GM19043 (cell line): Measurements from ENCODE around the gene TMPRSS11E.
A peak's percentile ranks its signal among the peaks of the same experiment; 100 is the strongest.
"Not testable (repeated sequence)": the region's sequence is repeated elsewhere in the genome, so short reads cannot be mapped to it uniquely, and the experiment has no call there.

ENCODE experiments used
- ATAC-seq: cut with Tn5 transposase; IDR thresholded peaks from one replicate; pipeline ENCODE4 v1.9.1; 2021; ENCODE audit warnings: low read depth; ENCODE audit not compliant: unreplicated experiment

Gene TMPRSS11E

DNA sequence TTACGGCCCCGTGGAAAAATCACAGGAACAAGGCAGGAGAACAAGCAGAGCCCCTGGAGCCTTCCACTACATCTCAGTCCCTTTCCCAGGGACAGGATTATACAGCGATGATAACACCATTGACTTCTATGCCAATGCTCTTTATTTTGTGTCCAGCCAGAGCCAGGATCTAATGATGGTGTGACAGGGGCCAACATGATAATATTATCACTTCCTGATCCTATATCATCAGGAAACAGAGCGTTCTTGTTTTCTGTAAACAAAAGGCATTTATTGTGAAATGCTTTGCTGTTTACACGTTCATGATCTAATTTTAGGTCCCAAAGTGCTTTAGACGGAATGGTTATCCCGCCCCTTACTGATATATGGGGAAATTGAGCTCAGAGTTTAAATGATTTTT is 12.8 kb downstream of the TMPRSS11E start:
- ATAC-seq: no peak

DNA sequence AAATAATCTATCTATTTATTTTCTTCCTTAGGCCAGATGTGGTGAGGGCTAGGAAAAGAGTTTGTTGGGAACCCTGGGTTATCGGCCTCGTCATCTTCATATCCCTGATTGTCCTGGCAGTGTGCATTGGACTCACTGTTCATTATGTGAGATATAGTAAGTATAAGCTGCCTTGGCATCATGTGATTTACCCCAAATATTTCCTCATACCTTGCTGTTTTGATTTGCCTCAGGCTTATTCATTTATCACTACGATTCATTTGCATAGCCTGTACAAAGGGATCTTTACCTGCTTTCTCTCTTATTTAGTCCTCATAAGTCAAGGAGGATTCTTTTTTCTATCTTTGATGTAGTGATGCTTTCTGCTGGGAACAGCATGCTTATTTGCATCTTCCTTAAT is 14.5 kb downstream of the TMPRSS11E start:
- no peak for ATAC-seq

DNA sequence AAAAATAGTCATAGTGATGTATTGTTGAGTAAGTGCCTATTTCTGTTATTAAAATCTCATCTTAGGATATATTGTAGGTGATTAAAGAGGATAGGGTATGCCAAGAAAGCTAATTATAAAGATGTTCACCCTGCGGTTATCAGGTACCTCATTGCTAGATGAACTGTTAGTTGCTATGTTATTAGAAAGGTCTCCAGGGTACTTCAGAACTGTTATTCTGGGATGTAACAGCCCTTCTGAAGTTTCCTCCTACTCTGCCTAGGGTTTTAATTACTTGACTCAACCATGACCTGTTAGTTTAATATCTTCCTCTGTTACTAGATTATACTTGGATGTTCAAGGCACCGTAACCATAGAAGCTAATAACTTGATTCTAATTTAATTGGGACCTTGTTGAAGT is 15.4 kb downstream of the TMPRSS11E start:
- ATAC-seq: no peak

DNA sequence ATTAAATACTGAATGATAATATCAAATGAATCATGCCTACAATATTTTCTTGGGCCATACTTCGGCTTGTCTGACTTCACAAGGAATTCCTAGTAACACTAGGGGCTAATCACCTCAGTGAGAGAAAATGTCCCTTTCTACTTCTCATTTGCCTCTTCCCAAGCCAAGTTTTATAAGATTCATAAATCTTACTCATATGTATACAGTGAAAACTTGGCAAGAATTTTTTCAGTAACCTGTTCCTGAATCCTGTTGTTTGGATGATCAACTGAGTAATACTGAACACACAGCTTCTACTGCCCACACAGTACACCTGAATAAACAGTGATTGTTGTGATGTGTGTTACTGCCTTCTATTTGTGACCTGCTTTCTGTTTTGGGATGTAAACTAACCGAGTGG is 16.5 kb downstream of the TMPRSS11E start:
- ATAC-seq: no peak

DNA sequence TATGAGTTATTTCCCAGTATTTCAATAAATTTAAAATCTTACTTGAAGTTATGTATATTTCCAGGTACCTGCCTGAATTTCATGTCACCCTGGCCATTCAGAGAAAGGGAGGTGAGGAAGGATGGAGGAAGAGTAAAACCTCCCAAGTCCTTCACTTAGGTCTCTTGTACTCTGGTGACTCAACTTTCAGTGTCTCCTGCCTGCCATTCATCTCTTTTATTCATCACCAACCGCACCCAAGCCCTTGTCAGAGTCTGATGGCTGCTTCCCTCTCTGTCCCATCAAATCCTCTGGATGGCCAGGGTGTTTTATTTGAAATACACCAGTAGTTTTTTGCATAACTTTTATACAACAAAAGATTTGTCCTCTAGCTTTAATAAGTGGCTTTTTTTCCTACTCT is 17.8 kb downstream of the TMPRSS11E start:
- ATAC-seq: no peak

DNA sequence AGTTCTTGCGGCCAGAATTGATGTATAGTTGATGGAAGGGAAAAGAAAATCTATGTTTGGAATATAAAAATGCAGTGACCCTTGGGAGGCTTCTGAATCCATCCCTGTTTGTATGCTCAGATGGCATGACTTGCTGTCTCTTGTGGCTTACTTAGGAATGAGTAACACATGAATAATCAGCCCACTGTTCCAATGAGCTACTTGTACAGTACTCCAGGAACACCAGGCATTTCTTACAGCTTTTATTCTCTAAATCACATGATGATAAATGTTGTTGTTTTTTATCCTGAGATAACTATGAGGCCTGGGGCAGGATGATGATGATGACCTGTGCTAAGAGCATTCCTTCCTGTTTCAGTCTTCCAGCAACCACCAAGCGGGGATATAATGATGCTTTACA is 18.9 kb downstream of the TMPRSS11E start:
- ATAC-seq: no peak

DNA sequence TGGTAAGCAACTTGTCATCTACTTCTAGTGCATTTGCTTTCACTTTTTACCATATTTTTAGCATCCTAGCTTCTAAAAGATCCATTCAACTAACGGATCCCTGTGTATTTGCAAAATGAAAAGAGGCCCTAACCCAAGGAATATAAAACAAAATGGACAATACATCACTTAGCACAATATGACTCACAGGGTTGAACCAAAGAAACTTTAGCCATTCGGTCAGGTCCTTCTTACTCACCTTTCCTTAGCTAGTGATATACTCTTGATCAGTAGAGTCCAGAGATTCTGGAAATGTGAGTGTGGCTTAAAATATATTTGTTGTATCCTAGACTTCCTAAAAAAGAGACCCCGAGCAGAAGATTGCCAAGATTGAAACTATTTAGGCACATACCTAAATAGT is 19.5 kb downstream of the TMPRSS11E start:
- ATAC-seq: no peak

DNA sequence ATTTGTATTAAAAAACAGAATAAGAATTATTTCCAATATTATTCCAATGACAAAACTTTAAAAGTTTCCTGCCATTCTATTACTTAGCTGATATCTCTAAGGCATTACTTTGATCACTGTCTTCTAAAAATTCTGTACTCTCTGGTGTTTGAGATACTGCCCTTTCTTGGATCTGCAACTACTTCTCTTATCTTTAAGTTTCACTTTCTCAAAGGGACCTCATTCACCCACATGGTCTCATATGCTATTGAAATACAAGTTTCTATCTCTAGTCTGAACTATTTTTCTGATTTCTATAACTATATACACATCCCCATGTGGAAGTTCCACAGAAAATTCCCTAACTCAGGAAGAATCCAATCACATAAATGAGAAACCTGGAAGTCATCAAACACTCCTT is 22.2 kb downstream of the TMPRSS11E start:
- peak; percentile 67 for ATAC-seq

DNA sequence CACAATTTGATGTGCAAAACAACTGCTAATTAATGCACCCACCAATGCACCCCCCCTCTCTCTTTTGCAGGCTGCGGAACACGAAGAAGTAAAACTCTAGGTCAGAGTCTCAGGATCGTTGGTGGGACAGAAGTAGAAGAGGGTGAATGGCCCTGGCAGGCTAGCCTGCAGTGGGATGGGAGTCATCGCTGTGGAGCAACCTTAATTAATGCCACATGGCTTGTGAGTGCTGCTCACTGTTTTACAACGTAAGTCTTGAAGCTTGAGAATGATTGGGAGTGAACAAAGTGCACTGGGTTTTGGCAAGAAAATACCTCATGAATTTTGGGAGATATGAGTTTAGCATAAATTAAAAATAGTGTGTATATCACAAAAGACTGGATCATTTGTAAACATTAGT is 28.9 kb downstream of the TMPRSS11E start:
- ATAC-seq: no peak

DNA sequence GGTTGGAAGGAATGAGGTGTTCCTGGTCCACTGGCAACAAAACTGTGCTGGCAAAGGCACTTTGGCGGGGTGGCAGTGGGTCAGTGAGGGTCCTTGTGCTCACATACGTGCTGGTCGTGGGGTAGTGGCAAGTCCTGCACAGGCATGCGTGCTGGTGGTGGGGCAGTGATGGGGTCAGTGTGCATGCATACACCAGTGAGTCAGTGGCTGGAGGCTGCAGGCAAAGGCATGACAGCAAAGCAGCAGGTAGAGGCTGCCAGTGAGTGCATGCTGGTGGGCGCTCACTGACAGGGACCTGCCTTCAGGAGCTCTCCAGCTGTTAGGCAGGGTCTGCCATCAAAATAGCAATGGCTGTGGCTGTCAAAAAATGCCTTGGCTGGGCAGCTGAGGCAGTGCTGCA is 42.1 kb downstream of the TMPRSS11E start:
- ATAC-seq: no peak

DNA sequence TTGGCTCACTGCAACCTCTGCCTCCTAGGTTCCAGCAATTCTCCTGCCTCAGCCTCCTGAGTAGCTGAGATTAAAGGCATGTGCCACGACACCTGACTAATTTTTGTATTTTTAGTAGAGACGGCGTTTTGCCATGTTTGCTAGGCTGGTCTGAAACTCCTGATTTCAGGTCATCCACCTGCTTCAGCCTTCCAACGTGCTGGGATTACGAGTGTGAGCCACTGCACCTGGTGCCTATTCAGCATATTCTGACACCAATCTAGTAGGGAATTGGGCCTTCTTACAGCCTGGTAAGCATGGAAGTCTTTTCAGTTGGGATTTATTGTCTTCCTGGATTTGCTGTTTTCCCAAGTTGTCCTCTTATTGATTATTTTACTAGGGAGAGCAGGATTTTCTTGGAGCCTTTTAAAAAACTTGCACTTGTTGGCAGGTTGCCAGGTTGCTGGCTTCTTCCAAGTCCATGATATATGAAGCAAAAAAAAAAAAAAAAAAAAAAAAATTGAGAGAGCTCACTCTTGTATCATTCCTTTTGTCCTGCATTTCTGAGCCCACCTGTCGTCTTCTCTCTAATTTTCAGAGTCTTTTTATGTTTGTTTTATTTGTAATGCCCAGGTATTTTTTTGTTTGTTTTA is 43.7 kb downstream of the TMPRSS11E start:
- ATAC-seq: no peak

DNA sequence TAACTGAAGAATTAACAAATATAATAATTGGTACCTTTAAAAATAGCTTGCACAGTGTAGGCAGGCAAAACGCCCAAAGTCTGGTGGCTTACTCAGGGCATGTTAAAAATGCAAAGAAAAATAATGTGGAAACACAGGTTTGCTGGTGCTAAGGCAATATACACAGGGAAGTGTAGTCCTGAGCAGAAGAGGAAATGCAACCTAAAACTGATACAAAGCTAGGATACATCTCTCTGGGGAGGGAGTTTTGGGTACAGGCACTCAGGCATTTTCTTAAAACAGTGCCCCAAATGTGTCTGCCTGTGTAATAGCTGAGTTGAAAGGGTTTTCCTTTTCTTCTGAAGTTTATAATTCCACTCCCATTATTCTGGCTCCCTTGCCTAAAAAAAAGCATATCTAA is 47.4 kb downstream of the TMPRSS11E start:
- no peak for ATAC-seq

DNA sequence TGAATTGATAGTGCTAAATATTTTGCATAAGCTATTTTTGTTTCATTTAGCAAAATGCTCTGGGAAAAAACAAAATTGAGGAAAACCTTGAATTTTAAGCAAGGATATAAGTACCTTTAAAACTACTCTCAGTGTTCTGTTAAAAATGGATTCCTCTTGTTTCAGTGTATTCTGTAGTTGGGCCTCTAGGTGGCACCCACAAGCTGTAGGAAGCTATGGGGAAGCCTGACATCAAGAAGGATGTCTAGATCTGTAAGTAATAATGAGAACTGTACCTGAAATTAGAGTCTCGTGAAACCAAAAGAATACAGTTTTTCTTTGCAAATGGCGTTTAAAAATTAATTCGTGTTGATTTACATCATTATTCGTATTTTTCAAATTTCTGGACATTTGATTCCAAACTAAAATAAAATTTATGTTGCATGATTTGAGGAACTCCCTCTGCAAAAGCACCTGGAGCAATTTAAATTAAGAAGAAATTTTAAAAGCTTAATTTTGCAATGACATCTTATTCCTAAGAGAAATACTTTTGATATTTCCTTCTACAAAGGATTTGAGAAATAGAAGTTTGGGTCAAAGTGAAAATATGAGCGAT is 51.2 kb downstream of the TMPRSS11E start:
- peak; percentile 87 for ATAC-seq

DNA sequence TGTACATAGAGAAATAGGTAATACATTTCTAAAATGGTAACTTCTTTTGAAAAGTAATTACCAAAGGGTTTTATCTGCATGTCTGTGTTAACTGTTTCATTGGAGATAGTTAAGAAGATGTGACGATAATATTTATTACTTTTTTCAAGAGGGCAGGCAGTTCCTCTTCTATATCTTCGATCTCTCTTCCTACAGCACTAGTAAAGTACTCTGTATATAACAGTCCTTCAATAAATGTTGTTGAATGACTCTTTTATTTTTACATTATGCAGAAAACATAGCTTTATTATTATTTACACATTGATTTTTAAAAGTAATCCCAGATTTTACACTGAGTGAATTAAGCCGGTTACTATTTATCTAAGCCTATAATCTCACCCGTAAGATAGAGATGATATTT is 51.8 kb downstream of the TMPRSS11E start:
- ATAC-seq: no peak

DNA sequence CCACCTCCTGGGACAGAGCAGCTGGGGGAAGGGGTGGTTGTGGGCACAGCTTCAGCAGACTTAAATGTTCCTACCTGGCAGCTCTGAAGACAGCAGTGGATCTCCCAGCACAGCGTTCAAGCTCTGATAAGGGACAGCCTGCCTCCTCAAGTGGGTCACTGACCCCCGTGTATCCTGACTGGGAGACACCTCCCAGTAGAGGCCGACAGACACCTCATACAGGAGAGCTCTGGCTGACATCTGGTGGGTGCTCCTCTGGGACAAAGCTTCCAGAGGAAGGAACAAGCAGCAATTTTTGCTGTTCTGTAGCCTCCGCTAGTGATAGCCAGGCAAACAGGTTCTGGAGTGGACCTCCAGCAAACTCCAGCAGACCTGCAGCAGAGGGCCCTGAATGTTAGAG is 56.2 kb downstream of the TMPRSS11E start:
- ATAC-seq: not testable (repeated sequence)

DNA sequence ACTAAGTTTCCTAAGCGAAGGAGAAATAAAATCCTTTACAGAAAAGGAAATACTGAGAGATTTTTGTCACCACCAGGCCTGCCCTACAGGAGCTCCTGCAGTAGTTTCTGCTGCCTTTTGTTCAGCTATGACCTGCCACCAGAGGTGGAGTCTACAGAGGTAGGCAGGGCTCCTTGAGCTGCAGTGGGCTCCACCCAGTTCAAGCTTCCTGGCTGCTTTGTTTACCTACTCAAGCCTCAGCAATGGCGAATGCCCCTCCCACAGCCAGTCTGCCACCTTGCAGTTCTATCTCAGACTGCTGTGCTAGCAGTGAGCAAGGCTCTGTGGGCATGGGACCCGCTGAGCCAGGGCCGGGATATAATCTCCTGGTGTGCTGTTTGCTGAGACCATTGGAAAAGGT is 57.6 kb downstream of the TMPRSS11E start:
- ATAC-seq: not testable (repeated sequence)

DNA sequence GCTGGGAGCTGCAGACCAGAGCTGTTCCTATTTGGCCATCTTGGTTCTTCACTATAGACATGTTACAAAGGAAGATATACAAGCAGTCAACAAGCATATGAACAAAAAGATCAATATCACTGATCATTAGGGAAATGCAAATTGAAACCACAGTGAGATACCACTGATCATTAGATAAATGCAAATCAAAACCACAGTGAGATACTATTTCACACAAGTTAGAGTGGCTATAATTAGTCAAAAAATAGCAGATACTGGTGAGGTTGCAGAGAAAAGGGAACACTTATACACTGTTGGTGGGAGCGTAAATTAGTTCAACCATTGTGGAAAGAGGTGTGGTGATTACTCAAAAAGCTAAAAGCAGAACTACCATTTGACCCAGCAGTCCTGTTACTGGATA is 58.2 kb downstream of the TMPRSS11E start:
- ATAC-seq: peak; percentile 57

DNA sequence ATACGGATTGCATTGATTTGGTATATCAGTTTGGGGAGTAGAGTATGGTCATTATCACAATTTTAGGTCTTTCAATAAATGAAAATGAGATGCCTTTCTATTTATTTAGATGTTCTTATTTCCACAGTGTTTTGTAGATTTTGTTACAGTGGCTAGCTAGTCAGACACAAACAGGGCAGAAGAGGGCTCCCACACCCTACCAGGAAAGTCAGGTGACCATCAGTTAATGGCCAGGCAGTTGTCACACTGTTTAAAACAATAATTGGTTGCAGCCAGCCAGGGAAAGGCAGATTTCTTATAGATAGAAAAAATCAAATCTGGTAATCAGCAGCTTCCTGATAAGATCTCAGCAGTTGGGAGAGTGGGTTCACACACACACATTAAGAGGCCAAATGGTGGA is 71.6 kb downstream of the TMPRSS11E start:
- ATAC-seq: no peak

DNA sequence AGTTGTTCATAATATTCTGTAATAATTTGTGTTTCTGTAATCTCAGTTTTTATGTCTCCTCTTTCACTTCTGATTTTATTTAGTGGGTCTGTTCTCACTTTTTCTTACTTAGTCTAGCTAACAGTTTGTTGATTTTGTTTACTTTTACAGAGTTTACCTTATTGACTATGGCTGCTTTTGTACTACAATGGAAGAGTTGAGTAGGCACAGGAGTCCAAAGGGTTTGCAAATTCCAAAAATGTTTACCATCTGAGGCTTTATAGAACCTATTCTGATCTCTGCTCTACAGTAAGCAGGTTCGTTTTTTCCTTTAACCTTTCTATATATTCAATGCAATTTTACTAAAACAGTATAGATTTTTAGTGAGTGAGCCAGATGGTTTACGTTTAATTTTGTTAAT is 73.7 kb downstream of the TMPRSS11E start:
- no peak for ATAC-seq

DNA sequence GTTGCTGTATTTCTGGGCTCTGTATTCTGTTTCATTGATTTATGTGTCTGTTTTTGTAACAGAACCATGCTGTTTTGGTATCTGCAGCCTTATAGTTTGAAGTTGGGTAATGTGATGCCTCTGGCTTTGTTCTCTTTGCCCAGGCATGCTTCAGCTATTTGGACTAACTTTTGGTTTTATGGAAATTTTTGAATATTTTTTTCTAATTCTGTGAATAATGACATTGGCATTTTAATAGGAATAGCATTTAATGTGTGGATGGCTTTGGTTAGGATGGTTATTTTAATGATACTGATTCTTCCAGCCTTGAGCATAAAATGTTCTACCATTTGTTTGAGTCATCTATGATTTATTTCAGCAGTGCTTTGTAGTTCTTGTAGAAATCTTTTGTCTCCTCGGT is 75.0 kb downstream of the TMPRSS11E start:
- ATAC-seq: not testable (repeated sequence)

DNA sequence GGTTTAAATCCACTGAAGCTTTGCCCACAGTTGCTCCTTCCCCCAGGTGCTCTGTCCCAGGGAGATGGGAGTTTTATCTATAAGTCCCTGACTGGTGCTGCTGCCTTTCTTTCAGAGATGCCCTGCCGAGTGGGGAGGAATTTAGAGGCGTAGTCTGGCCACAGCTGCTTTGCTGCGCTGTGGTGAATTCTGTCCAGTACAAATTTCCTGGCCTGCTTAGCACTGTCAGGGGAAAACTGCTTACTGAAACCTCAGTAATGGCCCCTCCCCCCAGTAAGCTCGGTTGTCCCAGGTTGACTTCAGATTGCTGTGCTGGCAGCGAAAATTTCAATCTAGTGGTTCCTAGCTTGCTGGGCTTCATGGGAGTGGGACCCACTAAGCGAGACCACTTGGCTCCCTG is 88.7 kb downstream of the TMPRSS11E start:
- no peak for ATAC-seq

DNA sequence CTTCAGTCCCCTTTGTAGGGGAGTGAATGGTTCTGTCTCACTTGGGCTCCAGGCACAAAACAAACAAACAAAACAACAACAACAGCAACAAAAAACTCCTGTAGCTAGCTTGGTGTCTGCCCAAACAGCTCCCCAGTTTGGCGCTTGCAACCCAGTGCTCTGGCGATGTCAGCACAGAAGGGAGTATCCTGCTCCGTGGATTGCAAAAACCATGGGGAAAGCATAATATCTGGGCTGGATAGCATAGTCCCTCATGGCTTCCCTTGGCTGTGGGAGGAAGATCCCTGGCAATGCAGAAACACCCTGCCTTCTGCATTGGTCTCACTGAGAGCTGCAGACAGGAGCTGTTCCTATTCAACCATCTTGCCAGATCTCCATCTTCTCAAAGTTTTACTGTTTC is 89.1 kb downstream of the TMPRSS11E start:
- ATAC-seq: no peak

DNA sequence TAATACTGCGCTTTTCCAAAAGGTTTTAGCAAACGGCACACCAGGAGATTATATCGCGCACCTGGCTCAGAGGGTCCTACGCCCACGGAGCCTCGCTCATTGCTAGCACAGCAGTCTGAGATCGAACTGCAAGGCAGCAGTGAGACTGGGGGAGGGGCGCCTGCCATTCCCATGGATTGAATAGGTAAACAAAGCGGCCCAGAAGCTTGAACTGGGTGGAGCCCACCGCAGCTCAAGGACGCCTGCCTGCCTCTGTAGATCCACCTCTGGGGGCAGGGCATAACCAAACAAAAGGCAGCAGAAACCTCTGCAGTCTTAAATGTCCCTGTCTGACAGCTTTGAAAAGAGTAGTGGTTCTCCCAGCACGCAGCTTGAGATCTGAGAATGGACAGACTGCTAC is 95.5 kb downstream of the TMPRSS11E start:
- not testable (repeated sequence) for ATAC-seq
